GM18907 (cell line): Measurements from ENCODE around the gene ZFPM1.

ENCODE experiments used
- ATAC-seq: cut with Tn5 transposase; IDR thresholded peaks from one replicate; pipeline ENCODE4 v1.9.1; 2021; ENCODE audit warnings: mild to moderate bottlenecking, moderate library complexity; ENCODE audit not compliant: unreplicated experiment

ZFPM1 gene

DNA sequence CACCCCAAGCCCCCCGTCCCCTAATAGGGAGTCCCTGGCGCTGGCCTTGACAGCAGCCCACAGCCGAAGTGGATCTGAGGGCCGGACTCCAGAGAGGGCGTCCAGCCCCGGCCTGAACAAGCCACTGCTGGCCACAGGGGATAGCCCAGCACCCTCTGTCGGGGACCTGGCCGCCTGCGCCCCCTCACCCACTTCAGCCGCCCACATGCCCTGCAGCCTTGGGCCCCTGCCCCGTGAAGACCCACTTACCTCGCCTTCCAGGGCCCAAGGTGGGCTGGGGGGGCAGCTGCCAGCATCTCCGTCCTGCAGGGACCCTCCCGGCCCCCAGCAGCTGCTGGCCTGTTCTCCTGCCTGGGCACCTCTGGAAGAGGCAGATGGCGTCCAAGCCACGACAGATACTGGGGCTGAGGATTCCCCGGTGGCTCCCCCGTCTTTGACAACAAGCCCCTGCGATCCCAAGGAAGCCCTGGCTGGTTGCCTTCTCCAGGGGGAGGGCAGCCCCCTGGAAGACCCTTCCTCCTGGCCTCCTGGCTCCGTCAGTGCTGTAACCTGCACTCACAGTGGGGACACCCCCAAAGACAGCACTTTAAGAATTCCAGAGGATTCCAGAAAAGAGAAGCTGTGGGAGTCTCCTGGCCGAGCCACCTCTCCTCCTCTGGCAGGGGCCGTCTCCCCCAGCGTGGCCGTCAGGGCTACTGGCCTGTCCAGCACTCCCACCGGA, 19.3 kb upstream of the ZFPM1 start:
- ATAC-seq, result no peak

DNA sequence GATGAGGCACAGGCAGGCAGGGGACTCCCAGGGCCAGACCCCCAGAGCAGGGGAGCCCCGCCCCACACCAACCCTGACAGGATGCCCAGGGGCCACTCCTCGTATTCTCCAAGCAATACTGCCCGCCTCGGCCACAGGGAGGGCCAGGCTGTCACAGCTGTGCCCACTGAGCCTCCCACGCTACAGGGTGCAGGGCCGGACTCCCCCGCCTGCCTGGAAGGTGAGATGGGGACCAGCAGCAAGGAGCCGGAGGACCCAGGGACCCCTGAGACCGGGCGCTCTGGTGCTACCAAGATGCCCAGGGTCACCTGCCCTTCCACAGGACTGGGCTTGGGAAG, 18.8 kb upstream of the ZFPM1 start:
- ATAC-seq, result no peak

DNA sequence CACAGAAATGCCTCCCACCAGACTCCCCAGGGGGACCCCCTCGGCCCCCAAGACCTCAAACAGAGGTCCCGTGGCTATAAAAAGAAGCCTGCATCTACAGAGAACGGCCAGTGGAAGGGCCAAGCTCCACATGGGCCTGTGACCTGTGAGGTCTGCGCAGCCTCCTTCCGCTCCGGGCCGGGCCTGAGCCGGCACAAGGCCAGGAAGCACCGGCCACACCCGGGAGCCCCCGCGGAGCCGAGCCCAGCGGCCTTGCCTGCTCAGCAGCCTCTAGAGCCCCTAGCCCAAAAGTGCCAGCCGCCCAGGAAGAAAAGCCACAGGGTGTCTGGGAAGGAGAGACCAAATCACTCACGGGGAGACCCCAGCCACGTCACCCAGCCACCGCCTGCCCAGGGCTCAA, 18.3 kb upstream of the ZFPM1 start:
- no peak for ATAC-seq

DNA sequence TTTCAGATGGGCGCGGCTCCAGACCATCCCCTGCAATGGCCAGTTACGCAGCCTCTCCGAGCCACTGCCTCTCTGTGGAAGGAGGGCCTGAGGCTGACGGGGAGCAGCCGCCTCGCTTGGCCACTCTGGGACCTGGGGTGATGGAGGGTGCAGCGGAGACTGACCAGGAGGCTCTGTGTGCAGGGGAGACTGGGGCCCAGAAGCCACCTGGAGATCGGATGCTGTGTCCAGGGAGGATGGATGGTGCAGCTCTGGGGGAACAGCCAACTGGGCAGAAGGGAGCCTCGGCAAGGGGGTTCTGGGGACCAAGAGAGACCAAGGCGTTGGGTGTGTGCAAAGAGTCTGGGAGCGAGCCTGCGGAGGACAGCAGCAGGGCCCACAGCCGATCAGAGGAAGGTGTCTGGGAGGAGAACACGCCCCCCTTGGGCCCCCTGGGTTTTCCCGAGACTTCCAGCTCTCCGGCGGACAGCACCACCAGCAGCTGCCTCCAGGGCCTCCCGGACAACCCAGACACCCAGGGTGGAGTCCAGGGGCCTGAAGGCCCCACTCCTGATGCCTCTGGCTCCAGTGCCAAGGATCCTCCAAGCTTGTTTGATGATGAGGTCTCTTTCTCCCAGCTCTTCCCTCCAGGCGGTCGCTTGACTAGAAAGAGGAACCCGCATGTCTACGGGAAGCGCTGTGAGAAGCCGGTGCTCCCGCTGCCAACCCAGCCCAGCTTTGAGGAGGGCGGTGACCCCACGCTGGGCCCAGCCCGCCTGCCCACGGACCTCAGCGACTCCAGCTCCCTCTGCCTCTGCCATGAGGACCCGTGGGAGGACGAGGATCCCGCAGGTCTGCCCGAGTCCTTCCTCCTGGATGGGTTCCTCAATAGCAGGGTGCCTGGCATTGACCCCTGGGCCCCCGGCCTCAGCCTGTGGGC, 17.4 kb upstream of the ZFPM1 start:
- no peak for ATAC-seq

DNA sequence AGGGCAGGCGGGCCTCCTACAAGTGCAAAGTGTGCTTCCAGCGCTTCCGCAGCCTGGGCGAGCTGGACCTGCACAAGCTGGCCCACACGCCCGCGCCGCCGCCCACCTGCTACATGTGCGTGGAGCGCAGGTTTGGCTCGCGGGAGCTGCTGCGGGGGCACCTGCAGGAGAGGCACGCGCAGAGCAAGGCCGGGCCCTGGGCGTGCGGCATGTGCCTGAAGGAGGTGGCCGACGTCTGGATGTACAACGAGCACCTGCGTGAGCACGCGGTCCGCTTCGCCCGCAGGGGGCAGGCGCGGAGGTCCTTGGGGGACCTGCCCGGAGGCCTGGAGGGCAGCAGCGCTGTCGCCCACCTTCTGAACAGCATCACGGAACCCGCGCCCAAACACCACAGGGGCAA, 16.3 kb upstream of the ZFPM1 start:
- no peak for ATAC-seq

DNA sequence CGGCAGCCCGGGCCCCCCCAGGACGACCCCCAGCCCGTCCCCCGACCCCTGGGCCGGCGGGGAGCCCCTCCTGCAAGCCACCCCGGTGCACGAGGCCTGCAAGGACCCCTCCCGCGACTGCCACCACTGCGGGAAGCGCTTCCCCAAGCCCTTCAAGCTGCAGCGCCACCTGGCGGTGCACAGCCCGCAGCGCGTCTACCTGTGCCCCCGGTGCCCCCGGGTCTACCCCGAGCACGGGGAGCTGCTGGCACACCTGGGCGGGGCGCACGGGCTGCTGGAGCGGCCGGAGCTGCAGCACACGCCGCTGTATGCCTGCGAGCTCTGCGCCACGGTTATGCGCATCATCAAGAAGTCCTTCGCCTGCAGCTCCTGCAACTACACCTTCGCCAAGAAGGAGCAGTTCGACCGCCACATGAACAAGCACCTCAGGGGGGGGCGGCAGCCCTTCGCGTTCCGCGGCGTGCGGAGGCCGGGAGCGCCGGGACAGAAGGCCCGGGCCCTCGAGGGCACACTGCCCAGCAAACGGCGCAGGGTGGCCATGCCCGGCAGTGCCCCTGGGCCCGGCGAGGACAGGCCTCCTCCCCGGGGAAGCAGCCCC, 15.6 kb upstream of the ZFPM1 start:
- no peak for ATAC-seq

DNA sequence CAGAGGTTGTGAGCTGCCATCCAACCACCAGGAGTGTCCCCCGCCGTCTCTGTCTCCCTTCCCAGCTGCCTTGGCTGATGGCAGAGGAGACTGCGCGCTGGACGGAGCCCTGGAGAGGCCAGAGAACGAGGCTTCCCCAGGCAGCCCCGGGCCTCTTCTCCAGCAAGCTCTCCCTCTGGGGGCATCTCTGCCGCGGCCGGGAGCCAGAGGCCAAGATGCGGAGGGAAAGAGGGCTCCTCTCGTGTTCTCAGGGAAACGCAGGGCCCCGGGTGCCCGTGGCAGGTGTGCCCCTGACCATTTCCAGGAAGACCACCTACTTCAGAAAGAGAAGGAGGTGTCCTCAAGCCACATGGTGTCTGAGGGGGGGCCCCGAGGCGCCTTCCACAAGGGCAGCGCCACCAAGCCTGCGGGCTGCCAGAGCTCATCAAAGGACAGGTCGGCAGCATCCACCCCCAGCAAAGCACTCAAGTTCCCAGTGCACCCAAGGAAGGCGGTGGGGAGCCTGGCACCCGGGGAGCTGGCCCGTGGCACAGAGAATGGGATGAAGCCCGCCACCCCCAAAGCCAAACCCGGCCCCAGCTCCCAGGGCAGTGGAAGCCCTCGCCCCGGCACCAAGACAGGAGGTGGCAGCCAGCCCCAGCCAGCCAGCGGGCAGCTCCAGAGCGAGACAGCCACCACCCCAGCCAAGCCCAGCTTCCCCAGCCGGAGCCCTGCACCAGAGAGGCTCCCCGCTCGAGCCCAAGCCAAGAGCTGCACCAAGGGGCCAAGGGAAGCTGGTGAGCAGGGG, 14.8 kb upstream of the ZFPM1 start:
- no peak for ATAC-seq

DNA sequence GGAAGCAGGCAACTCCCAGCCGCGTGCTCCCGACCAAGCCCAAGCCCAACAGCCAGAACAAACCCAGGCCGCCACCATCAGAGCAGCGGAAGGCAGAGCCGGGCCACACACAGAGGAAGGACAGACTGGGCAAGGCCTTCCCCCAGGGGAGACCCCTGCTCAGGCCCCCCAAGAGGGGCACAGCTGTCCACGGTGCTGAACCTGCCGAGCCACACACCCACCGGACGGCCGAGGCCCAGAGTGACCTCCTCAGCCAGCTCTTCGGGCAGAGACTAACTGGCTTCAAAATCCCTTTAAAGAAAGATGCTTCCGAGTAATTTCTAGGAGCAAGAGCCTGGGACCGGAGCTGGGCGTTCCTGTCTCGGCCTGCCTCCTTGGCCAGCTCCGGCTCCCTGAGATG, 14.1 kb upstream of the ZFPM1 start:
- ATAC-seq, result no peak

DNA sequence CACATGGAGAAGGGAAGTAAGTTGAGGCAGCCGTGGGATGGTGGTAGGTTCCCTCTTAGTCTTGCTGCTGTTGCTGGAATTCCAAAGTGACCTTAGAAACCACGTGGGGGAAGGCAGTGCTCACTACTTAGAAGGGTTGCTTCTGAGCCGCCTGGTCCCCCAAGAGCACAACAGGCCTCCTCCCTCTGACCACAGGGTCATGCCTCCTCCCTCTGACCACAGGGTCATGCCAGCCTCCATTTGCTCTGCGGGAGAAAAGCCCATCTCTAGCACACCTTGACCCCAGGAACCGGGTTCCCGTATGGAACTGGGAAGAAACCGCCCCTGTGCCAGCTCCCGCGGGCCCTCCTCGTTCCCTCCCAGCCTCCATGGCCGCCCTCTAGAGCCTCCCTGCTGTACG, 13.4 kb upstream of the ZFPM1 start:
- no peak for ATAC-seq

DNA sequence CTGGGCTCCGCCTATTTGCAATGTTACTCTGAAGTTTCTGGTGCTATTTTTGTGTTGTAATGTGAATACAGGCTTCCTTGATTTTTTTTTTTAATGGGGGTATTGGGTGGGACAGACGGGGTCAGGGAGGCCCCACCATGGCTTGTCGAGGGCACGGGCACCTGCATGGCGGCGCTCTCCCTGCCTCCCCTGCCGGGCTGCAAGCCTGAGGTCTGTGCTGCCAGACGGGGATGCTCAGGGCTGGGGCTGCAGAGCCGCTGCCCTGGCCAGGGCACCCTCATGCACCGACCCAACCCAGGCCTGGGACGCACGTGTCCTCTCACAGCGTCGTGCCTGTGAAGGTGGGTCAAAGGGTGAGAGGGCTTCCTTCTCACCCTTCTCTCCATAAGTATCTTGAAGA, 13.0 kb upstream of the ZFPM1 start:
- no peak for ATAC-seq

DNA sequence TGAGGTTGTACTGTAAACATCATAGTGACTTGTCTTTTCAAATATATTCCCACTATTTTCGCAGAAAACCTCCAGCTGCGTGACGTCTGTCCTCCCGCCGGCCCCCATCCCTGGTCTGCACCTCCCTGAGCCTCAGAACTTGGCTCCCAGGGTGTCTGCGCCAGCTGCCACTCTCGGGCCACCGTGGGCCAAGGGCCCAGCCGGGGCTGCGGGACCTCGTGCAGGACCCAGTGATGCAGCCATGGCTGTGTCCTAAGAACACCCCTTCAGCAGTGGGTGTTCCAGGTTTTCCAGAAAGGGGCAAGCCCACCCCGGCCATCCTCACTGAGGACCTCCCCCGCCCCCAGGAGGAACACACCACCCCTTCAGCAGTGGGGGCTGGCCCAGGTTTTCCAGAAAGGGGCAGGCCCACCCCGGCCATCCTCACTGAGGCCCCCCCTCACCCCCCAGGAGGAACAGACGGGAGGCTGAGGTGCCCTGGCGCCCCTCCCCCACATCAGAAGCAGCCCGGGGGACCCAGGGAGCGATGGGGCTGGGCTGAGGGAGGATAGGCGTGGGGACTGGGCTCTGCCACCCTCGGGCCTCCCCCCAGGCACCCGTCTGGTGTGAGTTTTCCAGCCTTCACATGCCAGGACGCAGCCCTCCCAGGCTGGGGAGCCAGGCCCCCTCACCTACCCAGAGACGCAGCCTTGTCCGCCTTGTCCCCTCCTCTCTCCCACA, 12.2 kb upstream of the ZFPM1 start:
- no peak for ATAC-seq

DNA sequence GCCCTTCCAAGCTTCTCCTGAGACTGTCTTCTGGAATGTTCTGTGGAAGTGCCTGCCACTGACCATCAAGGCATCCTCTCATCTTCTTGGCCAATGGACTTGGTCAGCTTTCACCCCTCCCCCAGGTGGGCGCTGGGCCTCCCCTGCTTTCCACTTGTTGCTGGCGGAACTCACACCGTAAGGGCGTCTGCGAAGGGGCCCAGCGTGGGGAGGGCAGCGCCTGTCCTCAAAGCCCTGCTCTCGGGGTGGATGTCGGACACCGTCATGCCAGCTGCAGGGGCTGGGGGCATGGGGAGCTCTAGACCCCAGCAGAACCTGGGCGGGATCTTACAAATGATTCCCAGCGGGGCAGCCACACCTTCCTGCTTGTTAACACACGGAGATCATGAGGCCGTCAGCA, 11.6 kb upstream of the ZFPM1 start:
- ATAC-seq, result no peak

DNA sequence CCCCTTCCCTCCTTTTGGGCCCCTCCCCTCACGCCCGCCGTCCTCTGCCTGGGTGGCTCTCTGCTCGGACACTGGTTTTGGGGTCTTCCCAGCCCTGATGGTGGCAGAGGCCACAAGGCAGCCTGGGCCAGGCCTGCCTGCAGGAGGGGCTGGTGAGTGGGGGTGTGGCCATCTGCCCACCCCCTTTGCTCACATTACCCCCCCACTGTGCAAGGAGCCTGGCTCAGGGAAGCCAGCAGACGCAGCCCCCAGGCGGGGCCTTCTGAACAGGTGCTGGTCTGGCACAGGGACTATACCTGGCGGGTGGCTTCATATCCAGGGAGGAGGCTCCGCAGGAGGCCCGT, 10.7 kb upstream of the ZFPM1 start:
- no peak for ATAC-seq

DNA sequence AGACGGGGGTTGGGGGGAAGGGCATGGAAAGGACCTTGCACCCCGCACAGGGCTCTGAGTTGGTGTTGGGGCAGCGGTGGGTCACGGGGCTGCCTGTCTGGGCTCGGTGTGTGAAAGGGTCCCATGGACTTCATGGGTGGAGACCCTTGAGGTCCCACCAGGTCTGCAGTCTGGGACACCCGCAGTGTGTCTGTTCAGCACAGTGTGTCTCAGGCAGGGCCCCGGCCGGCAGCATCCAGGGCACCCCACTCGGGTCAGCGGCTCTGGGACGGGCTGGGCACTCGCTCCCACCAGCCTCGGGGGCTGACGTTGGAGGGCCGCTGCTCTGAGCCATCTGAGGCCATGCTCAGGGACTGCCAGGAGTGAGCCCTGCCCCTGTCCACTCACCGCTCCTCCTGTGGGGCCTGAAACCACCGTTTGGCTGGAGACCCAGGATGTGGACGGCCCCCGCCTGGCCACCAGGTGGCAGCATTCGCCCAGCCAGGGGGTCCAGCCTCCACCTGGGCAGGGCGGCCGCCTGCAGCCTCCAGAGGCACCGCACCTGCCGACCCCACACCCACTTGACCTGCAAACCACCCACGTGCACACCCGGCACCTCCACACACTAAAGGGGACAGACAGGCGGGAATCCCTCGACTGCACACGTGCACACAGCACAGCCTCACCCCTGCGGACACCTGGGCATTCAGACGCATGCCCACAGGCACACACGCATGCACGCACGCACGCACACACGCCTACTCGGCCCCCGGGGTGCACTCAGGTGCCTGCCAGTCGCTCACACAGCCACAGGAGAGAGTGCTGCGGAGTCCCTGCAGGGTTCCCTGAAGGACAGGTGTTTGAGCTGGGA, 10.1 kb upstream of the ZFPM1 start:
- peak; percentile 52 for ATAC-seq

DNA sequence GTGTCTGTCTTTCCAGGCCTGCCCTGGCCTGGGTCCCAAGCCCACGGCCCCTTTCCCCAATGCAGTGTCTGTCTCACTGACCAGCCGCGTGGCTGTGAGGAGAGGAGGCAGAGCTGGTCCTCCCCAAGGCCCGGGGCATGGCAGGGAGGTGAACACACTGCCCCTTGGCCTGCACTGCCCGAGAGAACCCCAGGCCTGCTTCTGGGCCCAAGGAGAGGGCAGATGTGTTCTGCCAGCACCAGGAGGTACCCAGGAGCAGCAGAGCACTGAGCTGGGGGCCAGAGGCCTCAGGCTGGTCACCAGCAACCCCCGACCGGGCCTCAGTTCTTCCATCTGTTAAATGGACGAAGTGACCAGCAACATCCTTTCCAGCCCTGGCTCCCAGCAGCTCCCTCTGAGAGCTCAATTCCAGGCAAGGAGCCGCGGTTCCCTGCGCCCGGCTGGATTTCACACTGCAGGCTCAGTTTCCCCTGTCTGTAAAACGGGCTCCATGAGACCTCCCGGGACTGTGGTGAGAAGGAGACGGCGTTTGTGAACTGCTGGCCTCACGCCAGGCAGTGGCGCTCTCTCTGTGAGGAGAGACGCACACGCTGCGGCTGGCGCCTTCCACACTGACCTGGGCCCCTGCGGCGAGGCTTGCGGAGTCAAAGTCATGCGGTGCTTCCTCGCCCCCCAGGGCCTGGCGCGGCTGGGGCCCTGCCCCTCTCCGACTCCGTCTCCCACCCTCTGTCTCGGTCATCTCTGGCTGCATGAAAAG, 8.1 kb upstream of the ZFPM1 start:
- ATAC-seq, result no peak

DNA sequence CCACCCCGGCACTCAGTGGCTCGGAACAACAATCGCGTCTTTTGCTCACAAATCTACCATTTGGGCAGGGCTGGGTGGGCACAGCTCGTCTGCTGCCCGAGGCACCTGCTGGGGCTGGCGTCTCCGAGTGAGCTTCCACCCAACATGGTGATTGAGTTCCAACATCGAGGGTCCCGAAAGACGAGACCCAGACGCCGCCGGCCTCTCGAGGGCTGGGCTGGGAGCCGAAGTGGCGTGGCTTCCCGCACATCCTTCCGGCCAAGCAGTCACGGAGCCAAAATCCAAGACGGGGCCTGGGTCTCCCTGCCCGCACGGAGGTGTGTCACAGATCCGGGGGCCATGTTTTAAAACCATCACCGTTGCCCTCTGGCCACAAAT, 7.5 kb upstream of the ZFPM1 start:
- ATAC-seq, result no peak

DNA sequence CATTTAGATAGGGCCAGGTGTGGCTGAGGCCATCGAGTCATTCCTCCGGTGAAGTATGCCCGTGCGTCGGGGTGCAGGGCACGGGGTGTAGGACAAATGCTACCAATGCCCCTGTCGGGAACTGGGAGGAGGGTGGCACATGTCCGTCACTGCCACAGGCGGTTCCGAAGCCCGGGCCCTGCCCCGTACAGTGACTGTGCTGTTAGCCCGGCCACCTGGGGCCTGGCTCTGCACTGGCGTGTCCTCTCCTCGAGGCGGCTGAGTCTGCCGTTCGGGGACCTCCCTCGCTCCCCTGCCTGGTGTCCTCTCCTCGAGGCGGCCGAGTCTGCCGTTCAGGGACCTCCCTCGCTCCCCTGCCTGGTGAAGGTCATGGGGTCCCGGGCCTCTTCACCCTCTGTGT, 7.0 kb upstream of the ZFPM1 start:
- ATAC-seq, result no peak

DNA sequence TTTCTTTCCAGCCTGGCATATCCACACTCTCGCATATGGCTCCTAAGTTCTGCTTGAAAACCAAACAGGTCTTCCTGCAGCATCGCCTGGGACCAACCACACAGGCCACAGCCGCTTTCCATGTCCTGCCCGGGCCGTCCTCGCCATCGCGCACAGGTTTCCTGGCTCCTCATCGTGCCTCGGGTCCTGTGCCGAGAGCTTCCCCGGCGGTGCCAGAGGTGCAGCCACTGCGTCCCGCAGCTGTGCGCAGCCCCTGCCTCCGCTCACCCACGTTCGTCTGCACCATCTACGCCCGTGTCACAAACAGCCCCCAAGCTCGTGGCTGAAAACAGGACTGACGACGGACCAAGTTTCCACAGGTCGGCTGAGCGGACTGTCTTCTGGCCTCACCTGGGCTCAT, 6.3 kb upstream of the ZFPM1 start:
- no peak for ATAC-seq

DNA sequence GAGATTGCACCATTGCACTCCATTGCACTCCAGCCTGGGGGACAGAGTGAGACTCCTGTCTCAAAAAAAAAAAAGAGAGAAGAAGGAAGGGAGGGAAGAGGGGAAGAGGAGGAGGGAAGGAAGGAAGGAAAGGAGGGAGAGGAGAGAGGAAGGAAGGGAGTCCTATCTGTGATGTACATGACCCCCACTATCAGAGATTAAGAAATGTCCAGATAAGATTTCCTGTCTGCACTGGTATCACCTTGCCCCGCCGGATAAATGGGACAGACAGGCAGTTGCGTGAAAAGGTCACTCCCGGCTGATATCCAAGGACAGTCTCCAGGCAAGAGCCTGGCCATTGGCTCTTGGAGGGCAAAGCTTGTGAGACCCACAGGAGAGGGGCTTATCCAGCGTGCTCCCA, 5.2 kb upstream of the ZFPM1 start:
- ATAC-seq, result no peak
